Activated T-helper 1 cell treated with anti-CD3 and anti-CD28 coated beads, Interleukin-2, amount 50 U/mL, for 16 hours (primary cell): ENCODE measurements around the gene GFI1.
"Not testable (repeated sequence)": the region's sequence is repeated elsewhere in the genome, so short reads cannot be mapped to it uniquely, and the experiment has no call there.

ENCODE experiments used
- DNase-seq, 2 donors: peaks; one replicate each; pipeline ENCODE4 v3.0.0-alpha.2; 2020; ENCODE audit warnings: low read depth in 1 of 2, low spot score in 1 of 2

GFI1 gene

GRCh38 chr1:92486251-92487077 is at the start of gene GFI1:
Gene GFI1, minus strand, starts transcription at chr1:92486925. Its CDS starts 3,438 bp downstream, at chr1:92483487.
- DNase-seq = peak in 1 of 2 donors; percentile 57

GRCh38 chr1:92532371-92532770 is 45.6 kb upstream of the GFI1 start:
- DNase-seq = not testable (repeated sequence)

GRCh38 chr1:92531939-92532338 is 45.2 kb upstream of the GFI1 start:
- not testable (repeated sequence) for DNase-seq

DNA sequence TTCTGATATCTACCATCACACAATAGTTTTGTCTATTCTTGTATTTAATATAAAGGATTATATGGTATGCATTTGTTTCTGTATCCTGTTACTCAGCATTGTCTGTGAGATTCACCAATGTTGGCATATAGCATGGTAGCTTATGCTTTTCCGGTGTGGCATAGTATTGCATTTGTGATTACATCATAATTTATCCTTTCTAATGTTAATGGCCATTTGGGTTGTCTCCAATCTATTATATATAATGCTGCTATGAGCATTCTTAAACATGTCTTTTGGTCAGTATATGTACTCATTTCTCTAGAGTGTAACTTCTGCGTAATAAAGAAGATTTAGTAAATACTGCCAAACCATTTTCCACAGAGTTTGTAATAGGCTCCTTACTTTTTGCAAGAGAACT is 40.9 kb upstream of the GFI1 start:
- DNase-seq = no peak

DNA sequence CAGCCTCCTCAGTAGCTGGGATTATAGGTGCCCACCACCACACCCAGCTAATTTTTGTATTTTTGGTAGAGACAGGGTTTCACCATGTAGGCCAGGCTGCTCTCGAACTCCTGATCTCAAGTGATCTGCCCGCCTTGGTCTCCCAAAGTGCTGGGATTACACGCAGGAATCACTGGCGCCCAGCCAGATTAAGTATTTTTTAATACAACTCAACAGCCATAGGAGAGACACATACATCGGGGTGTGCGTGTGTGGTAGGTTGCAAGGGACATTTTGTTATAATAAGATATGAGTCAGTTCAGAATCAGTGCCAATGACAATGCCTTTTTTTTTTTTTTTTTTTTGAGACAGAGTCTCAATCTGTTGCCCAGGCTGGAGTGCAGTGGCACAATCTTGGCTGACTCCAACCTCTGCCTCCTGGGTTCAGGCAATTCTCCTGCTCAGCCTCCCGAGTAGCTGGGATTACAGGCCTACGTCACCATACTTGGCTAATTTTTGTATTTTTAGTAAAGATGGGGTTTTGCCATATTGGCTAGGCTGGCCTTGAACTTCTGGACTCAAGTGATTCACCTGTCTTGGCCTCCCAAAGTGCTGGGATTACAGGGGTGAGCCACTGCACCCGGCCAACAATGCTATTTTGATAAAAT is 38.3 kb upstream of the GFI1 start:
- DNase-seq = not testable (repeated sequence)

DNA sequence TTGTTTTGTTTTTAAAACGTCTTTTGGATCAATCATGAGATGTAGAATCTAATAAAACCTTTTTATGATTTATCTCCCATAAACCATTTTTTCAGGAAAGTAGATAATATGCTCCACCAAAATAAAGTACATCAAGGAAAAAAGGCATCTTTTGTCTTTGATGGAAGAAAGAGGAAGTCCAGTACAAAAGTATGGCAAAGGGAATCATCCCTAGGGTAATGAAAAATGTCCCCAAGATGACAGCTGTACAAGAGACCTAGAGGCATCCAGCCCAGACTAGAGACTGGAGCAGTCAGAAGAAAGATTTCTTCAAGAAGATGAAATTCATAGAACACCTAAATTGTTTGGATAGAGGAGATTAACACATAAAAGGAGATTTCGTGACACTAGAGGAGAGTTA is 32.3 kb upstream of the GFI1 start:
- DNase-seq = no peak

- DNase-seq = no peak
These were observed 29.8 kb upstream of the GFI1 start for GRCh38 chr1:92516574-92516973.

GRCh38 chr1:92515796-92516201 is 29.1 kb upstream of the GFI1 start:
- no peak for DNase-seq

GRCh38 chr1:92511541-92511940 is 24.8 kb upstream of the GFI1 start:
- DNase-seq = no peak

- no peak for DNase-seq
These were observed 22.9 kb upstream of the GFI1 start for GRCh38 chr1:92509619-92510018.

DNA sequence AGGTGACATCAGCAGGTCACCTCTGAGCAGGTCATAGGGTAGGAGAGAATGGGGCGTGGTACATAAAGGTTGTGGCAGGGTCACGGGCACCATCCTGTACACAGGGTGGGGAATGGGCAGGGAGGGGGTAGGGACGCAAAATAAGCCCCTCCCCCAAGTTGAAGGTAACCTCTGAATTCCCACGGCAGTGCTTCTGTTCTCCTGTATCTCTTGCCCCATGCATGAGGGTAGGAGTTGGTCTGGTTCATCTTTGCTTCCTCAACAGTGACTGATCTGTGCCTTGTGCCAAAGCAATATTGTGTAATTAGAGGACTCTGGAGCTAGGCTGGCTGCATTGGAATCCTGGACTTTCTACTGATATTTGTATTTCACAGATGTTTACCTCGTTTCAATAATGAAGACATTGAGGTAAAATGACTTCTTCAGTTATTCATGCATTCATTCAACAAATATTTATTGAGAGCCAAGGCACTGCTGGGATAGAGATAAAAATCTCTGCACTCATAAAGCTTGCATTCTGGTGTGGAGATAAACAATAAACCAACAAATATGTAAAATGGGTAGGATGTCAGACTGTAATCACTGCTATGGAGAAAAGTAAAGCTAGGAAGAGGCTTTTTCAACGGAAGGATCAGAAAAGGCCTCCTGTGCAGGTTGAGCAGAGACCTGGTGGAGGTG is 18.4 kb upstream of the GFI1 start:
- DNase-seq = no peak

DNA sequence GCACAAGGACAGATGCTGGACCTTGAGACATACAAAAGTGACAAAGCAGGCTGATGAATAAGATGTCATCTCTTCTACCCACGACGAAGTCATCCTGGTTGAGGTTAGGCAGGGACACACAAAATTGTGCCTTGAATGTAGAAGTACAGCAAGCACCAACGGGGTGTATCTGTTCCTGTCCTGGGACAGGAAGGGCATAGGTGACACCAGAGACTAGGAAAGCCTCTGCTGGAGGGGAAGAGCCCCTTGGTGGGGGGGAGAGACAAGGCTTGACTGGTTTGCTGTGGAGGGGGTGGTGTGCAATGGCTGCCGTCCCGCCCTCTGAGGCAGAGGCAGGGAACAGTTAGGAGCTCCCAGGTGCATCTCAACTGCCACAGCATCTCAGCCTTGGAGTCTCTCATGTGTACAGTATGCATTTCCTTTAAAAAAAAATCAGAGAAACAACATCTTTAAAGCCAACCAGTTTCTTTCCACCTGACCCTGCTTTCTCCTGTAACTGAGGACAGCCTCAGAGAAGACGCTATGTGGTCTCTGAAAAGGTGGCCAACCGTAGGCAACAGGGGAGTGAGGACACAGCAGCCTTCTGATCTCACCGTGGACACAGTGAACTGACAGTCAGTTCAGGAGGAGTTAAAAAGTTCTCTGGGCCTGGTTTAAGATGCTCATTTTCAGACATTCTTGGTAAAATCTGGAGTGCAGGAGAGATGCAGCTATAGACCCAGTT is 17.7 kb upstream of the GFI1 start:
- no peak for DNase-seq

DNA sequence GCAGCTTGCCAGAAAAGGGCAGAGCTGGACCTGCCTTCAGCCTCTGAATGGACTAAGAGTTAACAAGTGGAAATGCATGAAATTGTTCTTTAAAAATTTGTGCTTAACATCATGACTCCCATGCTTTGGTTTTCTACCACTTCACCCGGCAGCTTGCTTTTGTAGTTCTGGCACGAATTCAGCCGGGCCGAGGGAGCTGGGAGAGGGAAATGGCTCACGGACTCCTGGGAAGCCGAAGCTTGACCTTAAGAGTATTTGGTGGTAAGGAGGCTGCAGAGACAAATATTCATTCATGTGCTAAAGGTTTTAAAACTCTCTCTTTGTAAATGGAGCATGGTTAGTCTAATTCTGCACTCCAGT is 17.2 kb upstream of the GFI1 start:
- DNase-seq = no peak

GRCh38 chr1:92503043-92503925 is 16.6 kb upstream of the GFI1 start:
- no peak for DNase-seq

DNA sequence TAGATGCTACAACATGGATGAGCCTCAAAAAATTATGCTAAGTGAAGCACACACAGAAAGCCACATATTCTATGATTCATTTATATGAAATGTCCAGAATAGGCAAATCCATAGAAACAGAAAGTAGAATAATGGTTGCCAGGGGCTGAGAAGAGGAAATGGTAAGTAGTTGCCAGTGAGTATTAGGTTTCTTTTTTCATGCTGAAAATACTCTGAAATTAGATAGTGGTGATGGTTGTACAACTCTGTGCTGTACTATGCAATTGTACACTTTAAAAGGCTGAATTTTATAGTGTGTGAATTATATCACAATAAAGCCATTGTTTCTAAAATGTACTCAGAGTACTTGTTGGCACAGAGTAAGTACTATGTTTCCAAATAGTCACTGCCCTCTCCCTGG is 15.5 kb upstream of the GFI1 start:
- no peak for DNase-seq

GRCh38 chr1:92500552-92500951 is 13.8 kb upstream of the GFI1 start:
- no peak for DNase-seq

GRCh38 chr1:92495392-92496063 is 8.8 kb upstream of the GFI1 start:
- no peak for DNase-seq

GRCh38 chr1:92494485-92495141 is 7.9 kb upstream of the GFI1 start:
- no peak for DNase-seq

GRCh38 chr1:92493139-92493538 is 6.4 kb upstream of the GFI1 start:
- DNase-seq = no peak
